Myometrial cell (primary cell): ENCODE data around the gene AHSG. TPM values are rescaled to one million over a fixed set of nuclear protein-coding genes. Genes with fewer than 3 reads are reported as not detected.

Source experiments
- total RNA-seq: library from RNA; depleted of rRNA; stranded (reverse); fragments of >200 nt; gene quantifications from 2 replicates; pipeline ENCODE4 v1.2.3, GENCODE V29; 2015

The AHSG gene
- not detected in 2 replicates for total RNA-seq

GRCh38 chr3:186612721-186613636 lies at the start of gene AHSG:
TSS of gene AHSG (plus strand) at chr3:186613060. CDS start at chr3:186613142, 82 bp downstream.

DNA sequence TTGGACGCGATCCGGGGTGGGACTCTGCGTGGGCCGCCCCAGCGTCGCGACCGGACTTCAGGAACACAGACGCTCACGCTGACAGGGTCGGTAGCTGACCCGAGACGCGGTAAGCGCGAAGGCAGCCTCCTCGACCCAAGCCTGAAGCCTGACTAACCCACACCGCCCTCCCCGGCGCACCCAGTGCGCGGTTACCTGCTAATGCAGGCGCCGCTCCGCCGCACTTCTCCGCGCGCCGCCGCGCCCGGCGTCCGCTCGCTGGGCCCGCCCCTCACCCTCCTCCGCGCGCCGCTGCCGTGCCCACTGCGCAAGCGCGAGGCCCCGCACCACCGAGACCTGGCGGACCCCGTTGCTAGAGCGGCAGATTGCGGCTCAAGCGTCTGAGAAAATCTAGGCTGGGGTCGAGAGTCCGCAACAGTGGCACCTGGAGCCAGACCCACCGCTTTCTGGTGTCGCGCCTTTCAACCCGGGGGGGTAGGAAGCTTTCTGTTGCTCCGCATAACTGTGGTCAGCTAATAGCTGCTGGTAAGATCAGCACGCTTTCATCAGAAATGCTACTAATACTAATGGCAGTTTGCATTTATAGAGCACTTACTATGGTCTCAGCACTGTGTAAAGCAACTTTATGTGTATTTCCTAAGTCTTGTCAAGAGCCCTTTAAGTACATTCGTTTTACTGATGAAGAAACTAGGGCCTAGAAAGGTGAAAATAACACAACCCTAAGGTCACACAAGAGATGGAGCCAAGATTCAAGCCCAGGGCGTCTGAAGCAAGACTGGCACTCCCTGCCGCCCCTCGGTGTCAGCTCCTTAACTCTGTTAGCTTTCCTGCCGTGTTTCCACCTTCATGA lies 45.6 kb upstream of the AHSG start, which contains the start of gene TBCCD1:
TBCCD1 (minus strand) TSS at position 268 of the 850 bp plus-strand sequence. CDS start 3,010 bp downstream, outside the sequence.

DNA sequence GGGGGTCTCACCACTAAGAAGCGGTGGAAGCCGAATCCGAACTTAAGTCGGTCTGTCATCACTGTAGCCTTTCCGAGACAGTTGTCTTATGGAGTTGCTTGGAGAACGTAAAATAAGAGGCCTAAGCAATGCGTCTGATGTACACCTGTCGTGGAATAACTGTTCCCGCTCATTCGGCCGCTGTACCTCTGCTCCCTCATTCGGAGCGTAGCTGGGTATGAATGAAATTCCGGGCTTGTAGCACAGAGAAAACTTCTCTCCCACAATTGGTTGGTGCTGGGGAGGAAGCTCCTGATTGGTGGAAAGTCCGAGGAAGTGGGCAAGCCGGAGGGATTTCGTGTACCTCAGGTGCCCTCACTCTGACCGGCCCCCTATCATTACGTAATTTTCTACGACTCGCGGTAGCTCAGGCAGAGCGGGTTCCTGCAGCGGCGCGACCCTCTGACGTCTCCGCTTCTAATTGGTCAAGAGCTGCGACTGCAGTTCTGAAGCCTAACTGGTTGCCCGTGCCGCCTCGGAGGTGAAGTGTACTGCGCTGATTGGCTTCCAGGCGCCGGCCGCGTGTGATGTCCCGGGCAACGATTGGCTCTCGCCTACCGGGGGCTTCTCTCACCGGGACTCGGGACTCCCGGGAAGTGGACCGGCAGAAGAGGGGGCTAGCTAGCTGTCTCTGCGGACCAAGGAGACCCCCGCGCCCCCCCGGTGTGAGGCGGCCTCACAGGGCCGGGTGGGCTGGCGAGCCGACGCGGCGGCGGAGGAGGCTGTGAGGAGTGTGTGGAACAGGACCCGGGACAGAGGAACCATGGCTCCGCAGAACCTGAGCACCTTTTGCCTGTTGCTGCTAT lies 42.5 kb upstream of the AHSG start, which contains the start of gene DNAJB11:
DNAJB11 (plus strand) TSS at position 625 of the 845 bp plus-strand sequence; CDS start at position 803, 178 bp downstream.

GRCh38 chr3:186639778-186640472 lies 27.1 kb downstream of the AHSG start, which contains the start of gene FETUB:
TSS of gene FETUB (plus strand) at chr3:186640399. CDS start at chr3:186640461, 62 bp downstream.

GRCh38 chr3:186665625-186666188 lies 52.8 kb downstream of the AHSG start, which contains the start of gene HRG:
TSS of gene HRG (plus strand) at chr3:186666014. CDS start at chr3:186666032, 18 bp downstream.

Other genes with a start within 250 kb of the AHSG start
- gene CRYGS, start 68.7 kb upstream of the AHSG start, total RNA-seq = not detected in 2 replicates
- 8.4 and 9.0 TPM in 2 replicates for gene TBCCD1, start 45.7 kb upstream of the AHSG start, total RNA-seq
- 50.7 and 67.5 TPM in 2 replicates for gene DNAJB11, start 42.3 kb upstream of the AHSG start, total RNA-seq
- gene FETUB, start 27.3 kb downstream of the AHSG start, total RNA-seq = not detected in 2 replicates
- gene HRG, start 53.0 kb downstream of the AHSG start, total RNA-seq = not detected in 2 replicates
- not detected in 2 replicates for gene KNG1, start 104.3 kb downstream of the AHSG start, total RNA-seq
- 225 and 273 TPM in 2 replicates for gene EIF4A2, start 170.5 kb downstream of the AHSG start, total RNA-seq
- gene RFC4, start 193.4 kb downstream of the AHSG start, total RNA-seq = 28.3 and 35.6 TPM in 2 replicates
- not detected in 2 replicates for gene ADIPOQ, start 229.7 kb downstream of the AHSG start, total RNA-seq